GM21390 (cell line): ENCODE results near the gene ZNRF4.
"Not testable (repeated sequence)": the region's sequence is repeated elsewhere in the genome, so short reads cannot be mapped to it uniquely, and the experiment has no call there.

Experiments
- ATAC-seq: cut with Tn5 transposase; IDR thresholded peaks from one replicate; pipeline ENCODE4 v1.9.1; 2021; ENCODE audit not compliant: unreplicated experiment

ZNRF4 gene

DNA sequence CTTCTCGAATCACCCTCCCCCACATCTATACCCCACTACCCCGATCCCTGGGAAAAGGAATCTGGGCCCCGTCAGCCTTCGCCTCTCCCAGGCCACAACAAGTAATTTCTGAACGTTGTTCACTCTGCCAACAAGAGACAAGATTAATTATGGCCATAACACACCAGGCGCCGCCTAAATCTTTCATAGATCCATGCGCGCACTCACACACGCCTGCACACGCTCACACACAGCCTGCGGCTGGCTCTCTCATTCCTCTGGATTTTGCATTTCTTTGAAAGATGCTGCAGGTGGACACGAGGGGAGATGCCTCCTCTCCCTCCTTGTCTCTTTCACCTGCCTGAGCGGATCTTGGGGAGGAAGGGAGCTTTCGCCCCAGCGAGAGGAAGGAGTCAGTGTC is 17.1 kb downstream of the ZNRF4 start:
- ATAC-seq: no peak

DNA sequence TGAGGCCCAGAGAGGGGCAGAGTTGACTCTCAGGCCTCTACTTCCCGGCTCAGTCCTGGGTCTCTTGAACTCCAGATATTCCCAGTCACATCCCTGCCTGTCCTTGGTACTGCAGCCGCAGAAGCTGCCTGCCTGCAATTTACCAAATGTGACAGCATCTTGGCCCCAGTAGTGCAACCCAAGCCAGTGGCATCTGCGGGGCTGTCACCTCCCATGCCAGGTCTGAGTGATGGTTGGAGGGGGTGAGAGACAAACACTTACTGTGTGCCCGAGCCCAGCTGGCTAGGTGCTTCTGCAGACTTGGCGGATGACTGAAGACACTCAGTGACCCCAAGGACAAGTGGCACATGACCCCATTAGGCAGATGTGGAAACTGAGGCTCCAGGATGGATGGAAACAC is 18.4 kb downstream of the ZNRF4 start:
- no peak for ATAC-seq

DNA sequence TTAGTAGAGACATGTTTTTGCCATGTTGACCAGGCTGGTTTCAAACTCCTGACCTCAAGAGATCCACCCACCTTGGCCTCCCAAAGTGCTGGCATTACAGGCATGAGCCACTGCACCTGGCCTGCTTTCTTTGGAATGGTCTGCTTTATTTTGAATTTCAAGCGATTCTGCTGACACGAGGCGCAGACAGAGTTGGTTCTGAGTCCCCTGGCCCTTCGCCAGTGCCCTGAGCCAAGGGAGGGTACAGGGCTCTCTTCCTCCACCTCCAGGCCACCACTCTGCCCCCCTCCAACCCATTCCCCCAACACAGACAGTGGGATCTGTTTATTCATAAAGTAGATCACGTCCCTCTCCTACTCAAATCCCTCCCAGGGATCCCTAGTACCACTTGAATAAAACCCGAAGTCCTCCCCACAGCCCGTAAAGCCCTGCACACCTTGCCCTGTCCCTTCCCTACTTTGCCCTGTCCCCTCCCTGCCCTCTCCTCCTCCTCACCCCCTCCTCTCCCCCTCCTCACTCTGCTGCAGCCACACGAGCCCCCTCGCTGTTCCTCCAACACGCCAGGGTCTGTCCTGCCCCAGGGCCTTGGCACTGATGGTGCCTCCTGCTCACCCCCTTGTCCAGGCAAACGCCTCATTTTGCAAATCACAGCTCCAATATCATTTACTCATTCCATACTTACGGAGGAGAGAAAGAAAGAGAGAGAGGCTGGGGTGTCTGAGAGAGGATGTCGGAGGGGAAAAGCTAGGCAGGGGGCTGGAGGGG is 22.4 kb downstream of the ZNRF4 start:
- ATAC-seq: no peak

DNA sequence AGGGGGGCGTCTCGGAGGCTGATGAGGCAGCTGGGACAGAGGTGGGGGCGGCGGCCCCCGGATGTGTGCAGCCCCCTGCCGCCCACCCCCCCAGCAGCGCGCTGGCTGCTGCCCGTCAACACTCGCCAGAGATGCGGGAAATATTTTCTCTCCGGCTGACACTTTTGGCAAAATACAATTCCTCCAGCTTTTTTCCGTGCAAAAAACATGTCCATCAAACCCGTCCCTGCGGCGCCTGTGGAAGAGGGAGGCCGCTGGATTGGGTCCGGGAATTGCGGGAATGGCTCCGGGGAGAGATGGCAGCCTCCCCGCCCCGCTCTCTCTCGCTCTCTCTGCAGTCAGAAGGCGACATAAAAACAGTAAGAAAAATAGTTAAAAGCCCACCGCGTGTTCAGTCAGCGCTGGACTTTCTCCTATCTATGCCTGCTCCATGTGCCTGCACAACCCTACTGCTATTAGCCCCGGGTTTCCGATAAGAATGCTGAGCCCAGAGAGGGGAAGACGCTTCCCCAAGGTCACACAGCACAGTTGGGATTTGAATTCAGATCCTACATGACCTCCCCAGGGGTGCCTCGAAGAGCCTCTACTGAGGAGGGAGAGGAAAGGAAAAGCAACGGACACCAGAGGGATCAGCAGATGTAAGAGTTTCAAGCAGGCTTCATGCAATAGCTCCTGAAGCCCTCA is 23.2 kb downstream of the ZNRF4 start:
- no peak for ATAC-seq

DNA sequence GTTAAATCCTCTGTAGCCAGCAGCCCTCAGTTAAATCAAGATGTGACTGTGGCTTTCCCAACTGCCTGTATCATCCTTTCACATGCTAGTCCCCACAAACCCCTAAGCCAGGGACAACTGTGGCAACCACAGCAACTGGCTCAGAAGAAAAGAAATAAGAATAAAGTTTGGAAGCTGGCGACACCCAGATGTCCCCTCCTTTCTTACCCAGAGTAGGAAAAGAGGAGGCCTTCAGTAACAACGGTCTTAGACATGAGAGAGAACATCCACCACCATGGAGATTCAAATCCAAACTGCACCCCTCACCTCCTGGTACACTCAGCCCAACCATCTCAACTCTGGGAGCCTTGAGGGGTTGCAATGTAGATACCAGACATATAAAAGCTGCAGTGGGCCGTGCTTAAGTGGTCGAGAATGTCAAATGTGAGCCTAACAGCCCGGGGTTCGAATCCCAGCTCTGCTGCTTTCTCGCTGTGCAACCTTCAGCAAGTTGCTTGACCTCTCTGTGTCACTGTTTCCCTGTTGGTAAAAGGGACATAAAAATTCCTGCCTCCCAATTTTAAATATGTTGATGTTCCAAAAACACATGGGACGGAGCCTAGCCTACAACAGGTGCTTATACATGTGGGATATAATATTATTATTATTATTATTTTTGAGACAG is 23.8 kb downstream of the ZNRF4 start:
- ATAC-seq: no peak

DNA sequence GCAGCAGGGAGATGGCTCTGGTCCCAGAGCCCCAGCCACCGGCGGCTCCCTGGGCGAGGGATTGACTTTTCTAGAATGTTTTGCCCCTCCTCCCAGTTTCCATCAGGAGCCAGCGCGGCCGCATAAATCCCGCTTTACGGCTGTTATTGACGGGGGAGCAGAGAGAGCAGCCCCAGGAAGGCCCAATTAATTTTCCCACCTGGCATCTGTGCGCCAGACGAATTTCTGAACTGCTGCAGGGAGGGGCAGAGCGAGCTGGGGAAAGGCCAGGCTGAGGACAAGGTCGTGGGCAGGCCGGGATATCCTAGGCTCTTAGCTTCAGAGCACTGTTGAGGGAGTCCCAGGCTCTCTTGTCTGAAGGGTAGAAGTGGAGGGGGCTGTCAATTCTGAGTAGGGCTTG is 24.7 kb downstream of the ZNRF4 start:
- ATAC-seq: no peak

DNA sequence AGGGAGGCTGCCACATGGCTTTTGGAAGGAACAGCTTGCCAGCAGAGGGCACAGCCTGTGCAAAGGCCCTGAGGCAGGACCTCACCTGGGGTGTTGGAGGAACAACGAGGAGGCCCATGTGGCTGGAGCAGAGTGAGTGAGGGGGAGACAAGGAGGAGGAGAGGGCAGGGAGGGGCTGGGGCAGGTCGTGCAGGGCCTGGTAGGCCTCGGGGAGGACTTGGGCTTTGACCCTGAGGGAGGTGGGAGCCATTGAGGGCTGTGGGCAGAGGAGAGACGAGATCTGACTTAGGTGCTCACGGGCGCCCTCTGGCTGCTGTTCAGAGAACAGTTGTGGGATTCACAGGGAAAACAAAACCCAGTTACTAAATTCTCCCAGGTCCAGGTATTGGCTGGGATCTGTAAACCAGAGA is 25.2 kb downstream of the ZNRF4 start:
- ATAC-seq: no peak

DNA sequence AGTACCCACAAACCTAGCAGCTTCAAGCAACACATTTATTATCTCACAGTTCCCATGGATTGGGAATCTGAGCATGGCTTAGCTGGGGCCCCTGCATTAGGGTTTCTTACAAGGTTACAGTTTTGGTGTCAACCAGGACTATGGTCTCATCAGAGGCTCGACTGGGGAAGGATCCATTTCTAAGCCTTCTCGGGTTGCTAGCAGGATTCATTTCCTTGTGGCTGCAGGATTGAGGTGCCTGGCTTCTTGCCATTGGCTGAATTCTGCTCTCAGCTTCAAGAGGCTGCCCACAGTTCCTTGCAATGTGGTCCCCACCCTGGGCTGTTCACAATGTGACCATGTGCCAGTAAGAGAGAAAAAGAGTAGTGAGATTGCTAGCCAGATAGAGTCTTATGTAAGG is 26.7 kb downstream of the ZNRF4 start:
- ATAC-seq: no peak

DNA sequence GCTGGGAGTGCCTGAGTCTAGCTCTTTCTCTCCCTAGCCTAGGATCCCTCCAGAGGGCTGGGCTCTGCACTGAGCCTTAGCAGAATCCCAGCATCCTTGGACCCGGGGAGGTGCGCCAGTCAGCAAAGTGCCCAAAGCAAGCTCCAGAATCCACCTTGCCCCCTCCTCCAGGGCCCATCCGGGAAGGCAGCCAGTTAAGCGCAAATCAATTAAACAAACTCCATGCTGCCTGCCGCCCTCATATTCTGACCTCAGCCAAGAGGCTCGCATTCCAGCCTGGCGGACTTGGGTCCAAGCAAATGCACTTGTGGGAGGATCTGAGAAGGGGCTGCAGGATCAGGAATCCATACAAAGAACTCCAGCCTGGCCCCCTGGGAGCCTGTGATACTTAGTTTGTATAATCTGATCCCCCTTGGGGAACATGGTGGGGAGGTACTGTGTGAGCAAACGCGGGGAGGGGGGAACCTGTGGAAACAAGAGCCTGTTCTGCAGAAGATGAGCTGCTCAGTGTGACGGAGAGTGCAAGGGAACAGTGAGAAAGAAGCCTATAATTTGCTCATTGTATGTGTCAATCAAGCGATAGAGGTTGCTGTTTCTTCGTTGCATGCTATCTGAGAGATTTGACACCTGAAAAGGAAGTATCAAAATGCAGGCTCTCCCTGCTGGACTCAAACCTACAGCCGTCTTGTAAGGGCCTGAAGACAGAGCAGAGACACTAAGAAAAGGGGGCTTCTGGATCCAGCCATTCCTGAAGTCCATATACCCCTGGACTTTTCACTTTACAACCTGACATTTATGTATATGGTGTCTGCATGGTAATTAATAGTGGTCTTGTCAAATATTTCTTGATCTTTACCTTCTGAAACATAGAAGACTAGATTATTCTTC is 29.4 kb downstream of the ZNRF4 start:
- no peak for ATAC-seq

DNA sequence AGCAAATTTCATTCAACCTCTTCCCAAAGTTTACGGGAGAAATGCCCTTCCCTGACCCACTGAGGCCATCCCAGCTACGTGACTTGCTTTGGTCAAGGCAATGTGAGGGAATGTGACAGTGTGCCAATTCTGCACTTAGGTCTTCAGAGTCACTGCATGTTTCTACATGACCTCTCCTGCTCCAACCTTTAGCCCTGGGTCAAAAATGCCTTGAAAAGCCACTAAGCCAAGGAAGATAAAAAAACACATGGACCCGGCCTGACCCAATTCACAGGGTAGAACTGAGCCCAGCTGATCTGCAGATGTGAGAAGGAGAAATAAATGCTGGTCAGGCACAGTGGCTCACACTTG is 30.0 kb downstream of the ZNRF4 start:
- ATAC-seq: no peak

DNA sequence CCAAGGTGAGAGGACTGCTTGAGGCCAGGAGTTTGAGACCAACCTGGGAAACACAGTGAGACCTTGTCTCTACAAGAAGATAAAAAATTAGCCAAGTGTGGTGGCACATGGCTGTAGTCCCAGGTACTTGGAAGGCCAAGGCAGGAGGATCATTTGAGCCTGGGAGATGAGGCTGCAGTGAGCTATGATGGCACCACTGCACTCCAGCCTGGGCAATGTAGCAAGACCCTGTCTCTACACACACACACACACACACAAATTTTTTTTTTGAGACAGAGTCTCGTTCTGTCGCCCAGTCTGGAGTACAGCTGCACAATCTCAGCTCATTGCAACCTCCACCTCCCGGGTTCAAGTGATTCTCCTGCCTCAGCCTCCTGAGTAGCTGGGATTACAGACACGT is 30.4 kb downstream of the ZNRF4 start:
- not testable (repeated sequence) for ATAC-seq

DNA sequence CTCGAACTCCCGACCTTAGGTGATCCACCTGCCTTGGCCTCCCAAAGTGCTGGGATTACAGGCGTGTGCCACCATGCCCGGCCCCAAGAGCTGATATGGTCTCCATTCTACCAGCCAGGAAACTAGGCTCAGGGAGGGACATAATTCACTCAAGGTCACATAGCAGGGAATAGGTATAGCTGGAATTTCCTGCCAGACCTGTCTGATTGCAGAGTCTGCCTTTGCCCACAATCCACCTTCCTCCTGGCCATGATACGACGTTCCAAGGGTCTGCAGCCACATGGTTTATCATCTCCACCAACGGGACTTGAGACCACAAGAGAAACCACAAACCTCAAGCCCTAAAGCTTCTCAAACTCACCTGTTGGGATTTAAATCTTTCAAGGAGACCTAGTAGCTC is 32.0 kb downstream of the ZNRF4 start:
- ATAC-seq: no peak

DNA sequence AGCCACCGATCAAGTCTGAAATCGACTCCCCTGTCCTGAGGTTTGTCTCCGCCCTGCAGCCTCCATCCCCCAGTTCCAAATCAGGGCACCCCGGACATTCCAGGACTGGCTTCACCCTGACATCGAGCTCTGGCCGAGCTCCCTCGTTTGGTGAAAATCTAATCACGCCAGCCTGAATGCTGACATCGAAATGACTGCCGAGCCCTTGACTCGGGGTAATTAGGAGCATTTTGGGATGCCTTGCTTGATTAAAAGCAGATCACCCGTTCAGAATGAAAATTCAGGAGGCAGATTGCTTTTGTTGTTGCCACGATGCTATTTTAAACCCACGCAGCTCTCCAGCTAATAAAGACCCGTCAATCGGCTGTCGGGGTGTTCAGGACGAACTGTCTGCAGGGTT is 34.3 kb downstream of the ZNRF4 start:
- ATAC-seq: no peak

DNA sequence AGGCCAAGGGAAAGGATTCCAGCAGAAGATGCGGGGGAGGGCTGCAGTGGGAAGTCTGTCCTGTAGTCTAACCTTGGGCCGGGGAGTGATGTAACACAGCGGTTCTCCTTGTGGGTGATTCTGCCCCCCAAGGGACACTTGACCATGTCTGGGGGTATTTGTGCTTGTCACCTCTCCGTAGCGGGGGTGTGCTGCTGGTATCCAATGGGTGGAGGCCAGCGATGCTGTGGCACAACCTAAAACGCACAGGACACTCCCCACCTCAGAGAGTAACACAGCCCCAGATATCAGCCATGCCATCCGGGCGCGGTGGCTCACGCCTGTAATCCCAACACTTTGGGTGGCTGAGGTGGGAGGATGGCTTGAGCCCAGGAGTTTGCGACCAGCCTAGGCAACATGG is 36.3 kb downstream of the ZNRF4 start:
- ATAC-seq: no peak

DNA sequence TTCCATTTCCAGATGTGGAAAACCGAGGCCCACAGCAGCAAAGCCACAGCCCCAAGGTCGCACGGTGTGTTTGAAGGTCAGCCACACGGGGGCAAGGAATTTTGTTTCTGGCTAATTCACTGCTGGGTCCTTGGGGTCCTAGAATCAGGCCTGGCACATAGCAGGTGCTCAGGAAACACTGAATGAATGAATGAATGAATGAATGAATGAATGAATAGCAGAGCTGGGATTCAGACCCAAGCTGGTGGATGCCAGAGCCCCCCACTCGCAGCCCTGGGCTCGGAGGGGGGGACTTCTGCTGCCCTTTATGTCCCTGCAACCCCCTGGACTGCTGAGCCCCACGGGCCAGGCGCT is 37.0 kb downstream of the ZNRF4 start:
- no peak for ATAC-seq

DNA sequence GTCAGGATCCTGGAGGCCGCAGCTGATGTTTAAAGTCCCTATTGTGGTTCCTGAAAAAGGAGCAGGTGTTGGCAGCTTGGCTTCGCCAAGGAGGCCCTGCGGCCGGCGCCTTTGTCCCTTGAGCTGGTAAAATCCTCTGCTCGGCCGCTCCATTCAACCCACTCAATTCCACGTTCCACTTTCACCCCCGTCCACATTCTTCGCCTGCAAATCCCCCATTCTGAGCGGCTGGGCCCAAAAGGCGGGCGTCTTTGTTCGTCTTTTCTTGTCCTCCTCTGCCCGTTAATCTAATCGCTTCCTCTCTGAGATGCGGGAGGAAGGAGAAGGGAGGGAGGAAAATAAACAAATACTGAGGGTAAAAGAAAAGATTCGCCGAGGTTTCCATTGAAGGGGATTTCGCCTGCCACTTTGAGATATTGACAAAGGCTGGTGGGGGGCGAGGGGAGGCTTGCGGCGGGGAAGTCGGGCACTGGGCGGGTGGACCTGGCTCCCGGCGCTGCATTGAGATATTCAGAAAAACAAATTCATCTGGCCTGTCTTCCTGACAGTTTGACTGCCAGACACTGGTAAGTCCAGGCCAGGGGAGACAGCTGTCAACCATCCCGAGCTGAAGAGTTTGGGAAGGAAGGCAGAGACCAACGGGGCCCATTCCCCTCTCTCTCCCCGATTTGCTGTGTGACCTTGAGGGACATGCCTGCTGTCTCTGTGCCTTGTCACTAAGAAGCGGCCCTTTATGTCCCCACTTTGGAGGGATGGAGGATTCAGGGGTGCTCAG is 37.6 kb downstream of the ZNRF4 start:
- ATAC-seq: no peak

DNA sequence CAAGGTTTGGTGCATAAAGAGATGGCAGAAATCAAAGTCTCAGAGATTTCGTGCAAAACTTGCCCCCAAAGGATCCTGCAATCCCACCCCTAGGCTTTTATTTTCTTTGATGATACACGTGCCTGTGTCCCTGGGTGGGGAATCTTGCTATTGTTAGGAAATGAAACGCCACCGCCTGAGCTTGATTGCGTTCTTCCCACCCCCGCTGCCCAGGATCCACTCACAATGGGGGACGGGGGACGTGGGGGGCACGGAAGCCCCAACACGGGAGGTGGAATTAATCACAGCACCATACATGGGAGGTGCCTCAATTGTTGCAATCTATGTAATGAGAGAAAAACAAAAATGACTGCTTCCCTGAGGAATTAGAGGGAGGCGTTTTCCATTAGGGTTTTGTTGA is 39.6 kb downstream of the ZNRF4 start:
- no peak for ATAC-seq

DNA sequence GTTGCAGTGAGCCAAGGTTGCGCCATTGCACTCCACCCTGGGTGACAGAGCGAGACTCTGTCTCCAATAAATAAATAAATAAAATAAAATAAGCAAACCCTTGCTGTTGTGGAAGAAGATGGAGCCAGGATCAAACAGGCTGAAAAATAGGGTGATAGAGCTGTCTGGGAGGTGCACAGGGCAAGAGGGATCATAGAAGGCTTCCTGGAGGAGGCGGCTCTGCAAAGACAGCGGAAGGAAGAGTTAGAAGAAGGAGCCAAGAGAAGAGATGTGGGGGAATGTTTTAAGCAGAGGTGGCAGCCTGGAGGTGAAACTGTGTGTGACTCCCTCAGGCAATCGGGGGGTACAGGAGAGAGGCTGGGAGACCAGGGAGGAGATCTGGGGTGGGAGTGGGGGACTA is 40.6 kb downstream of the ZNRF4 start:
- ATAC-seq: no peak

DNA sequence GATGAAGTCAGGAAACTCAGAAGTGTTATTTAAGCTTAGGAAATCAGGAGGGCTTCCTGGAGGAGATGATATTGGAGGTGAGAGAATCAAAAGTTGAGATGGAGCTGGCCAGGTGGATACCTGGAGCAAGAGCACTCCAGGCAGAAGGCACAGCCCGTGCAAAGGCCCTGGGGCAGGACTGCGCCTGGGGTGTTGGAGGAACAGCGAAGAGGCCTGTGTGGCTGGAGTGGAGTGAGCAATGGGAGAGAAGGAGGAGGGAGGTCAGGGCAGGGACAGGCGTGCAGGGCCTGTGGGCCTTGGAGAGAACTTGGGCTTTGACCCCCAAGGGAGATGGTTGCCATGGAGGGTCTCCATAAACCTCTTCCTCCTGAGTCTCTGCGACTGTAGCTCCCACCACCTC is 42.1 kb downstream of the ZNRF4 start:
- no peak for ATAC-seq

DNA sequence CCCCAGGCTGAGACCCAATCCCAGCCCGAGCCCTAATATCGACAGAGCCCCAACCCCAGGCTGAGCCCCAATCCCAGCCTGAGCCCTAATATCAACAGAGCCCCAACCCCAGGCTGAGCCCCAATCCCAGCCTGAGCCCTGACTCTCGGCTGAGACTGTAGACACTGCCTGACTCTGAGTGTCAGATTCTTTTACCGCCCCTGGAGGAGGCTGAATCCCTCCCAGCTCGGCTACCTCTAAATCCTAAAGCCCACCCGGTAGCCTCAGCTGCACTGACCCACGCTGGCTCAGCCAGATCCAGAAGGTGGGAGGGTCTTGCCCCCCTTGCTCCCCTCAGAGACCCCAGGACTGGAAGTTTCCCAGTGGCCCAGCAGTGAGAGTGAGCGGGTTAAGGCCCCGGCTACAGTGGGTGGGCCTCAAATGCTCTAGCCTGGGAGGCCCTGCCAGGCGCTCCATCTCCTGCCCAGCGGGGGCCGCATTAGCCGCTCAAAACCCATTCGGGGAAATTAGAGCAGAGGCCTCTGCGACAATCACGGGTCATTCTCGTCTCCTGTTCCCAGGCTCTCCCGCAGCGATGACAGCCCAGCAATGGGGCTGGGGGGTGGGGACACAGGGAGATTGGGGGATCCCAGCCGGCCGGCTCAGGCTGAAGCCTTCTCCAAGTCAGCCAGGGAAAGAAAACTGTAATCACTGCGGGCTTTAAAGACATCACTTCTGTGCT is 43.8 kb downstream of the ZNRF4 start:
- no peak for ATAC-seq
